NT2/D1 (cell line): ENCODE measurements around the gene CKB.

Experiments used
- SUZ12 ChIP-seq: IDR thresholded peaks from 2 replicates; pipeline ENCODE4 v1.6.1; 2011; ENCODE audit not compliant: insufficient read length, insufficient read depth; ENCODE audit errors: extremely low read depth
- YY1 ChIP-seq: IDR thresholded peaks from 2 replicates; pipeline ENCODE4 v1.6.1; 2011; ENCODE audit not compliant: insufficient read length, insufficient read depth

GRCh38 chr14:103546652-103547454 is 24.2 kb upstream of the CKB start:
- TF ChIP-seq SUZ12 (no peak), YY1 (no peak)
